Mesodermal cell (in vitro differentiated cells): ENCODE measurements around the gene PAX9.

Experiments used
- H3K27ac ChIP-seq: 2 replicates; pipeline ENCODE4 v1.7.0; 2013; ENCODE audit warnings: mild to moderate bottlenecking, low read depth, low read length, moderate library complexity; ENCODE audit not compliant: severe bottlenecking
- H3K36me3 ChIP-seq: 2 replicates; pipeline ENCODE4 v1.7.1; 2013; ENCODE audit warnings: mild to moderate bottlenecking, low read length, moderate library complexity; ENCODE audit not compliant: control insufficient read depth, insufficient read depth
- H3K4me1 ChIP-seq: one replicate; pipeline ENCODE4 v1.7.1; 2013; ENCODE audit warnings: mild to moderate bottlenecking, low read length; ENCODE audit not compliant: insufficient read depth, control insufficient read depth, poor library complexity, severe bottlenecking
- H3K4me3 ChIP-seq: 2 replicates; pipeline ENCODE4 v1.7.0; 2013; ENCODE audit warnings: low read length, control low read depth, mild to moderate bottlenecking; ENCODE audit not compliant: insufficient read depth, poor library complexity, severe bottlenecking; ENCODE audit errors: extremely low read depth
- H3K9me3 ChIP-seq: 2 replicates; pipeline ENCODE4 v1.7.1; 2013; ENCODE audit warnings: mild to moderate bottlenecking, low read length, moderate library complexity; ENCODE audit not compliant: control insufficient read depth
- WGBS, 2 experiments: methylation state at CpG; one replicate each; pipeline ENCODE4 v1.1.5; 2013; ENCODE audit warnings: missing lambda C conversion rate in 2 of 2; ENCODE audit not compliant: insufficient coverage in 2 of 2; 5-methylcytosine and 5-hydroxymethylcytosine counted together

Gene PAX9

GRCh38 chr14:36716614-36717184 lies 55.0 kb downstream of the PAX9 start:
- no peaks in the 10 kb centered on the region for H3K9me3 ChIP-seq
- no peak overlapping the region for H3K4me3 ChIP-seq
- H3K4me1 ChIP-seq, result no peaks in the 10 kb centered on the region
- H3K36me3 ChIP-seq, result no peaks in the 10 kb centered on the region
- WGBS, 2 experiments, result 81 to 88% methylated on average over 6 to 7 of the region's 7 CpGs
- H3K27ac ChIP-seq, result no peak overlapping the region

- H3K27ac ChIP-seq, result no peak overlapping the region
- H3K4me1 ChIP-seq, result no peaks in the 10 kb centered on the region
- no peak overlapping the region for H3K4me3 ChIP-seq
- WGBS, 2 experiments, result 44 to 53% methylated on average over 2 to 4 of the region's 5 CpGs
- no peaks in the 10 kb centered on the region for H3K36me3 ChIP-seq
- no peaks in the 10 kb centered on the region for H3K9me3 ChIP-seq
These were observed 55.7 kb downstream of the PAX9 start for GRCh38 chr14:36717363-36717762.

GRCh38 chr14:36718216-36718615 lies 56.6 kb downstream of the PAX9 start:
- Histone ChIP-seq H3K4me3 (no peak overlapping the region), H3K4me1 (no peaks in the 10 kb centered on the region), H3K27ac (no peak overlapping the region), H3K9me3 (no peaks in the 10 kb centered on the region), H3K36me3 (no peaks in the 10 kb centered on the region)
- 100% methylated on average over 1 of the region's 1 CpG for WGBS, 2 experiments

- H3K9me3 ChIP-seq, result no peaks in the 10 kb centered on the region
- WGBS, 2 experiments, result 85 to 95% methylated on average over 6 of the region's 7 CpGs
- peaks cover 6% of the 10 kb centered on the region for H3K4me1 ChIP-seq
- no peak overlapping the region for H3K27ac ChIP-seq
- no peak overlapping the region for H3K4me3 ChIP-seq
- no peaks in the 10 kb centered on the region for H3K36me3 ChIP-seq
These were observed 58.2 kb downstream of the PAX9 start for GRCh38 chr14:36719823-36720222.

GRCh38 chr14:36720657-36721056 lies 59.0 kb downstream of the PAX9 start:
- H3K9me3 ChIP-seq, result no peaks in the 10 kb centered on the region
- no peaks in the 10 kb centered on the region for H3K36me3 ChIP-seq
- H3K27ac ChIP-seq, result no peak overlapping the region
- WGBS, 2 experiments, result 58 to 74% methylated on average over 1 to 2 of the region's 2 CpGs
- peaks cover 6% of the 10 kb centered on the region for H3K4me1 ChIP-seq
- H3K4me3 ChIP-seq, result no peak overlapping the region

GRCh38 chr14:36721877-36722276 lies 60.2 kb downstream of the PAX9 start:
- Histone ChIP-seq H3K27ac (no peak overlapping the region), H3K4me3 (no peak overlapping the region), H3K36me3 (no peaks in the 10 kb centered on the region), H3K4me1 (peaks cover 6% of the 10 kb centered on the region), H3K9me3 (no peaks in the 10 kb centered on the region)
- no CpG with 5 or more reads among the region's 1 CpG for WGBS, 2 experiments

GRCh38 chr14:36723530-36723929 lies 61.9 kb downstream of the PAX9 start:
- H3K9me3 ChIP-seq, result no peaks in the 10 kb centered on the region
- peaks cover 6% of the 10 kb centered on the region for H3K4me1 ChIP-seq
- no peak overlapping the region for H3K27ac ChIP-seq
- WGBS, 2 experiments, result 38 to 60% methylated on average over 1 of the region's 2 CpGs
- no peaks in the 10 kb centered on the region for H3K36me3 ChIP-seq
- no peak overlapping the region for H3K4me3 ChIP-seq

- H3K4me1 ChIP-seq, result peaks cover 6% of the 10 kb centered on the region
- H3K9me3 ChIP-seq, result no peaks in the 10 kb centered on the region
- H3K27ac ChIP-seq, result no peak overlapping the region
- H3K4me3 ChIP-seq, result no peak overlapping the region
- H3K36me3 ChIP-seq, result no peaks in the 10 kb centered on the region
These were observed 62.5 kb downstream of the PAX9 start for GRCh38 chr14:36724162-36724561.

- no peak overlapping the region for H3K27ac ChIP-seq
- 85 to 100% methylated on average over 3 of the region's 3 CpGs for WGBS, 2 experiments
These were observed 64.5 kb downstream of the PAX9 start for GRCh38 chr14:36726128-36726527.

More at GRCh38 chr14:36726128-36726527, 64.5 kb downstream of the PAX9 start:
- H3K36me3 ChIP-seq, result no peaks in the 10 kb centered on the region
- peaks cover 6% of the 10 kb centered on the region for H3K4me1 ChIP-seq
- H3K9me3 ChIP-seq, result no peaks in the 10 kb centered on the region
- H3K4me3 ChIP-seq, result no peak overlapping the region
